ENCODE results near the gene MS4A18.

MS4A18 gene

DNA sequence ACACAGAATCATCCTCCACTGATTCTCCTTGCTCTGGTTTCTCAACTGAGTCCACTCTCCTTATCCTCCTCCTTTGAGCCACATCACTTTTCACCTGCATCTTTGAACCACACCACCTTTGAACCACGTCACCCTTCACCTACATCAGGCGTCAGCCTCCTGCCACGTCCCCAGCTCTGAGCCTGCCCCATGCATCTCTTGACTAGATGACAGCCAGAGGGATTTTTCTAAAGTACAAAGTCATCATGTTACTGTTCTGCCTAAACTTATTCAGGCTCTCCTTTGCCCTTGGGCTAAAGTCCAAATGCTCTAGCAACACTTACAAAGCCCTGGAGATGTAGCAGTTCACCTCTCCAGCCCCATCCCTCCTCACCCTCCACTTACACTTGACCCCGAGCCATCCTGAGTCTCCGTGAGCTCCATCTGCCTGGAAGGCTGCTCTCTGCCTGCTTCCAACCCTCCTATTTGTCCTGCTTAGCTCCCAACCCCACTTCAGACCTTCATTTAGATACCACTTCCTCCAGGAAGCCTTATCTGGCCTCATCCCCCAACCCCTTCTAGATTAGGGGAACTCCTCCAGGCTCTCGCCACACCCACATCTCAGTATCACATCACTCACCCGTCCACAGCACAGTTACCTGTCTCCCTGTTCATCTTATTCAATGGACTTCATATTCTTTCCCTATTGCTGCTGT is 56.9 kb downstream of the MS4A18 start:
- TF ChIP-seq, protein P1, sequence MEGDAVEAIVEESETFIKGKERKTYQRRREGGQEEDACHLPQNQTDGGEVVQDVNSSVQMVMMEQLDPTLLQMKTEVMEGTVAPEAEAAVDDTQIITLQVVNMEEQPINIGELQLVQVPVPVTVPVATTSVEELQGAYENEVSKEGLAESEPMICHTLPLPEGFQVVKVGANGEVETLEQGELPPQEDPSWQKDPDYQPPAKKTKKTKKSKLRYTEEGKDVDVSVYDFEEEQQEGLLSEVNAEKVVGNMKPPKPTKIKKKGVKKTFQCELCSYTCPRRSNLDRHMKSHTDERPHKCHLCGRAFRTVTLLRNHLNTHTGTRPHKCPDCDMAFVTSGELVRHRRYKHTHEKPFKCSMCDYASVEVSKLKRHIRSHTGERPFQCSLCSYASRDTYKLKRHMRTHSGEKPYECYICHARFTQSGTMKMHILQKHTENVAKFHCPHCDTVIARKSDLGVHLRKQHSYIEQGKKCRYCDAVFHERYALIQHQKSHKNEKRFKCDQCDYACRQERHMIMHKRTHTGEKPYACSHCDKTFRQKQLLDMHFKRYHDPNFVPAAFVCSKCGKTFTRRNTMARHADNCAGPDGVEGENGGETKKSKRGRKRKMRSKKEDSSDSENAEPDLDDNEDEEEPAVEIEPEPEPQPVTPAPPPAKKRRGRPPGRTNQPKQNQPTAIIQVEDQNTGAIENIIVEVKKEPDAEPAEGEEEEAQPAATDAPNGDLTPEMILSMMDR (conservative IDR thresholded peaks at IDR 0.05) = no peak
- no peak for TF ChIP-seq ZFX (IDR thresholded peaks at IDR 0.05)
- H3K27ac ChIP-seq = no peak overlapping the region

- TF ChIP-seq, protein P1 (conservative IDR thresholded peaks at IDR 0.05) = no peak
- TF ChIP-seq ZFX (IDR thresholded peaks at IDR 0.05) = no peak
- no peak overlapping the region for H3K27ac ChIP-seq
Observed at GRCh38 chr11:60781981-60782316, 57.4 kb downstream of the MS4A18 start.

- H3K27ac ChIP-seq = no peak overlapping the region
- TF ChIP-seq ZFX (IDR thresholded peaks at IDR 0.05) = no peak
Observed at GRCh38 chr11:60782393-60783140, 58.0 kb downstream of the MS4A18 start.

DNA sequence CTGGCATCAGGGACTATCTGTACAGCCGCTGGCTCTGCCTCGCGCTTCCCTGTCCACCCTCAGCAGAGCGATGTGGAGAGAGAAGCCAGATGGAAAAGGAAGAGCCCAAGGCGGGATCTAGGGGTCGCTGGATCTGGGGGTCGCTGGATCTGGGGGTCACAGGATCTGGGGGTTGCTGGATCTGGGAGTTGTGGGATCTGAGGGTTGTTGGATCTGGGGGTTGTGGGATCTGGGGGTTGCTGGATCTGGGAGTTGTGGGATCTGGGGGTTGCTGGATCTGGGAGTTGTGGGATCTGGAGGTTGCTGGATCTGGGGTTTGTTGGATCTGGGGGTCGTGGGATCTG is 58.6 kb downstream of the MS4A18 start:
- TF ChIP-seq ZFX (IDR thresholded peaks at IDR 0.05) = no peak
- TF ChIP-seq, protein P1 (conservative IDR thresholded peaks at IDR 0.05) = no peak
- H3K27ac ChIP-seq = no peak overlapping the region

- H3K27ac ChIP-seq = no peak overlapping the region
- TF ChIP-seq, protein P1 (conservative IDR thresholded peaks at IDR 0.05) = no peak
- no peak for TF ChIP-seq ZFX (IDR thresholded peaks at IDR 0.05)
Observed at GRCh38 chr11:60783911-60784310, 59.4 kb downstream of the MS4A18 start.

DNA sequence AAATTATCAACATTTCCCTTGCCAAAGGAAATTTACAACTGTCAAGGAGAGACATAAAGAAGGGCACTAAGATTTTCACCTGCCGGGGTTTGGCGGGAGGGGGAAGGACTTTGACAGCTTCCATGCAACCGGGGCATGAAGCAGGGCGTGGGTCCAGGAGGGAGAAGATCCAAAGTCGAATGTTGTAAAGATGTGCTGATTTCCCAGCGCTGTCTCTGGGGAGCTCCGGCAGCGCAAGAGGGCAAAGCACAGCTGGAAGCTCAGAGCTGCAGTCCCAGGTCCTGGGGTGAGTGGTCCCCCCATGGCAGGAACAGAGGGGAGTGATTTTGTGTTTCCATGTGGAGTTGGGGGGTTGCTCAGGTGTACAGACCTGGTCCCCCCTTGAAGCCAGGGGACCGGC is 60.6 kb downstream of the MS4A18 start, which contains the start of gene MS4A10:
Gene MS4A10, plus strand, starts transcription at position 198 of the 400 bp plus-strand sequence. CDS start 5,003 bp downstream, outside the sequence.
- H3K27ac ChIP-seq = no peak within 1 kb of the TSS
- TF ChIP-seq ZFX (IDR thresholded peaks at IDR 0.05) = no peak
- TF ChIP-seq, protein P1 (conservative IDR thresholded peaks at IDR 0.05) = no peak

GRCh38 chr11:60785806-60786361 is 61.4 kb downstream of the MS4A18 start:
- TF ChIP-seq, protein P1 (conservative IDR thresholded peaks at IDR 0.05) = no peak
- no peak for TF ChIP-seq ZFX (IDR thresholded peaks at IDR 0.05)
- H3K27ac ChIP-seq = no peak overlapping the region
